Measurements from ENCODE around the gene DTNB. TPM values are rescaled to one million over a fixed set of nuclear protein-coding genes. Genes with fewer than 3 reads are reported as not detected.

Gene DTNB
- total RNA-seq, 4 donors from 2014 or later = 3.0 to 7.5 (median 4.3) TPM

- intact Hi-C loops (cut with DNase I) = loop anchor here (5.0 to 10.0 kb wide), 2 partner anchors 149 to 246 kb away; no protein-coding TSS in a partner anchor
- WGBS = 82% methylated on average over 4 of the region's 4 CpGs
These were observed 152.3 kb downstream of the DTNB start for GRCh38 chr2:25521126-25521525.

DNA sequence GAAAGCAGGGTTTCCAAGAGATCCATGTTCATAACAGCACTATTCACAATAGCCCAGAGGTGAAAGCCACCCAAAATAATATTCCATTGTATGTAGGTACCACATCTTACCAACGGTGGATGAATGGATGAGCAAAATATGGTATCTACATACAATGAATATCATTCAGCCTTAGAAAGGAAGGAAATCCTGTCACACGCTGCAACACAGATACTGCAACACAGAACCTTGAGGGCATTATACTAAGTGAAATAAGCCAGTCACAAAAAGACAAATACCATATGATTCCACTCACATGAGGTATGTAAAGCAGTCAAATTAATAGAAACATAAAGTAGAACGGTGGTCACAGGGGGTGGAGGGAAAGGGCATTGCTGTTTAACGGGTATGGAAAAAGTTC lies 155.7 kb downstream of the DTNB start:
- no peaks in the 10 kb centered on the region for H3K27me3 ChIP-seq
- peaks cover 0 to 14% (median 9%) of the 10 kb centered on the region in 4 donors for H3K4me1 ChIP-seq
- intact Hi-C loops (cut with DNase I) = no loop called here
- H3K4me3 ChIP-seq = no peak overlapping the region
- H3K9me3 ChIP-seq = no peaks in the 10 kb centered on the region
- TF ChIP-seq EP300 (IDR thresholded peaks at IDR 0.05) (no peak), POLR2AphosphoS5 (IDR thresholded peaks at IDR 0.05) (no peak), POLR2A (IDR thresholded peaks at IDR 0.05; ENCODE audit: low read depth) (no peak)
- TF ChIP-seq, protein P1, sequence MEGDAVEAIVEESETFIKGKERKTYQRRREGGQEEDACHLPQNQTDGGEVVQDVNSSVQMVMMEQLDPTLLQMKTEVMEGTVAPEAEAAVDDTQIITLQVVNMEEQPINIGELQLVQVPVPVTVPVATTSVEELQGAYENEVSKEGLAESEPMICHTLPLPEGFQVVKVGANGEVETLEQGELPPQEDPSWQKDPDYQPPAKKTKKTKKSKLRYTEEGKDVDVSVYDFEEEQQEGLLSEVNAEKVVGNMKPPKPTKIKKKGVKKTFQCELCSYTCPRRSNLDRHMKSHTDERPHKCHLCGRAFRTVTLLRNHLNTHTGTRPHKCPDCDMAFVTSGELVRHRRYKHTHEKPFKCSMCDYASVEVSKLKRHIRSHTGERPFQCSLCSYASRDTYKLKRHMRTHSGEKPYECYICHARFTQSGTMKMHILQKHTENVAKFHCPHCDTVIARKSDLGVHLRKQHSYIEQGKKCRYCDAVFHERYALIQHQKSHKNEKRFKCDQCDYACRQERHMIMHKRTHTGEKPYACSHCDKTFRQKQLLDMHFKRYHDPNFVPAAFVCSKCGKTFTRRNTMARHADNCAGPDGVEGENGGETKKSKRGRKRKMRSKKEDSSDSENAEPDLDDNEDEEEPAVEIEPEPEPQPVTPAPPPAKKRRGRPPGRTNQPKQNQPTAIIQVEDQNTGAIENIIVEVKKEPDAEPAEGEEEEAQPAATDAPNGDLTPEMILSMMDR (IDR thresholded peaks at IDR 0.05) = no peak
- no peak for DNase-seq (ENCODE audit: extremely low spot score)
- H3K27ac ChIP-seq (replicated peaks in 1 of 4) = no peak overlapping the region
- WGBS = 55% methylated on average over 4 of the region's 4 CpGs
- no peaks in the 10 kb centered on the region for H3K36me3 ChIP-seq

More at GRCh38 chr2:25521126-25521525, 152.3 kb downstream of the DTNB start:
- no peak overlapping the region for H3K27ac ChIP-seq (replicated peaks in 1 of 4)
- TF ChIP-seq, protein P1 (IDR thresholded peaks at IDR 0.05) = no peak
- TF ChIP-seq EP300 (IDR thresholded peaks at IDR 0.05) = no peak
- no peak for TF ChIP-seq POLR2AphosphoS5 (IDR thresholded peaks at IDR 0.05)
- TF ChIP-seq POLR2A (IDR thresholded peaks at IDR 0.05; ENCODE audit: low read depth) = no peak
- DNase-seq (ENCODE audit: extremely low spot score) = no peak
- peaks cover 0 to 14% (median 9%) of the 10 kb centered on the region in 4 donors for H3K4me1 ChIP-seq
- no peaks in the 10 kb centered on the region for H3K36me3 ChIP-seq
- no peaks in the 10 kb centered on the region for H3K27me3 ChIP-seq
- H3K4me3 ChIP-seq = no peak overlapping the region
- H3K9me3 ChIP-seq = no peaks in the 10 kb centered on the region

GRCh38 chr2:25514043-25514637 lies 159.2 kb downstream of the DTNB start:
- Histone ChIP-seq H3K27ac (replicated peaks in 1 of 4) (no peak overlapping the region), H3K4me1 (peaks cover 0 to 8% (median 0%) of the 10 kb centered on the region in 4 donors), H3K4me3 (no peak overlapping the region), H3K36me3 (no peaks in the 10 kb centered on the region), H3K27me3 (no peaks in the 10 kb centered on the region), H3K9me3 (no peaks in the 10 kb centered on the region)
- 80% methylated on average over 3 of the region's 3 CpGs for WGBS
- intact Hi-C loops (cut with DNase I) = no loop called here
- DNase-seq (ENCODE audit: extremely low spot score) = no peak
- TF ChIP-seq POLR2A (IDR thresholded peaks at IDR 0.05; ENCODE audit: low read depth) (no peak), EP300 (IDR thresholded peaks at IDR 0.05) (no peak), POLR2AphosphoS5 (IDR thresholded peaks at IDR 0.05) (no peak)
- TF ChIP-seq, protein P1 (IDR thresholded peaks at IDR 0.05) = no peak

- H3K27ac ChIP-seq (replicated peaks in 1 of 4) = no peak overlapping the region
- DNase-seq (ENCODE audit: extremely low spot score) = no peak
- intact Hi-C loops (cut with DNase I) = no loop called here
- H3K9me3 ChIP-seq = no peaks in the 10 kb centered on the region
- H3K4me3 ChIP-seq = no peak overlapping the region
- TF ChIP-seq POLR2AphosphoS5 (IDR thresholded peaks at IDR 0.05) = no peak
- no peak for TF ChIP-seq POLR2A (IDR thresholded peaks at IDR 0.05; ENCODE audit: low read depth)
- TF ChIP-seq EP300 (IDR thresholded peaks at IDR 0.05) = no peak
- TF ChIP-seq, protein P1 (IDR thresholded peaks at IDR 0.05) = no peak
- H3K36me3 ChIP-seq = no peaks in the 10 kb centered on the region
- peaks cover 0 to 8% (median 0%) of the 10 kb centered on the region in 4 donors for H3K4me1 ChIP-seq
- WGBS = 88% methylated on average over 3 of the region's 3 CpGs
- no peaks in the 10 kb centered on the region for H3K27me3 ChIP-seq
These were observed 160.7 kb downstream of the DTNB start for GRCh38 chr2:25512707-25513106.

- no peak for TF ChIP-seq EP300 (IDR thresholded peaks at IDR 0.05)
- TF ChIP-seq, protein P1 (IDR thresholded peaks at IDR 0.05) = no peak
- no peak for TF ChIP-seq POLR2A (IDR thresholded peaks at IDR 0.05; ENCODE audit: low read depth)
- no peak for TF ChIP-seq POLR2AphosphoS5 (IDR thresholded peaks at IDR 0.05)
- 88% methylated on average over 3 of the region's 3 CpGs for WGBS
- Histone ChIP-seq H3K4me1 (no peaks in the 10 kb centered on the region), H3K36me3 (no peaks in the 10 kb centered on the region), H3K27me3 (no peaks in the 10 kb centered on the region), H3K4me3 (no peak overlapping the region), H3K9me3 (no peaks in the 10 kb centered on the region), H3K27ac (replicated peaks in 1 of 4) (no peak overlapping the region)
- DNase-seq (ENCODE audit: extremely low spot score) = no peak
- intact Hi-C loops (cut with DNase I) = no loop called here
These were observed 167.2 kb downstream of the DTNB start for GRCh38 chr2:25506226-25506625.

Data from esophagus muscularis mucosa (tissue), 4 donors.